ENCODE data around the gene MMP7. TPM values are rescaled to one million over a fixed set of nuclear protein-coding genes. Genes with fewer than 3 reads are reported as not detected.
A peak's percentile ranks its signal among the peaks of the same experiment; 100 is the strongest.

Gene MMP7
- total and polyA plus RNA-seq, 2 experiments from 2014 or later, result not detected

GRCh38 chr11:102551169-102551781, 20.7 kb upstream of the MMP7 start:
- Histone ChIP-seq H3K4me2 (no peak overlapping the region), H2AFZ (peak overlapping the region; percentile 74; the same call in 1 of the 2 replicates)

GRCh38 chr11:102546923-102547471, 16.4 kb upstream of the MMP7 start:
- no peaks in the 10 kb centered on the region for H3F3A ChIP-seq (replicated peaks; ENCODE audit: low read depth)
- no peaks in the 10 kb centered on the region for H3K27me3 ChIP-seq (ENCODE audit: insufficient read depth)
- Mint-ChIP-seq H3K4me1 (peaks cover 8% of the 10 kb centered on the region), H3K9me3 (no peaks in the 10 kb centered on the region), H3K36me3 (ENCODE audit: low read depth) (no peaks in the 10 kb centered on the region), H3K27ac (no peak overlapping the region), H3K27me3 (ENCODE audit: insufficient read depth, low read depth, poor library complexity) (no peaks in the 10 kb centered on the region), H3K4me3 (no peak overlapping the region)
- DNase-seq (ENCODE audit: low spot score) (no peak), ATAC-seq (no peak)
- H3K9me2 ChIP-seq (ENCODE audit: insufficient read depth), result no peaks in the 10 kb centered on the region
- H3K4me1 ChIP-seq (ENCODE audit: insufficient read depth), result peaks cover 5% of the 10 kb centered on the region; the same call in 1 of the 2 replicates
- H3K79me2 ChIP-seq (replicated peaks; ENCODE audit: insufficient read depth), result no peaks in the 10 kb centered on the region
- H3K27ac ChIP-seq (ENCODE audit: low read depth), result no peak overlapping the region
- H3K36me3 ChIP-seq (ENCODE audit: insufficient read depth), result no peaks in the 10 kb centered on the region
- no peak overlapping the region for H2AFZ ChIP-seq
- no peak overlapping the region for H3K4me2 ChIP-seq
- H4K20me1 ChIP-seq (replicated peaks; ENCODE audit: insufficient read depth), result no peaks in the 10 kb centered on the region
- no peak overlapping the region for H3K4me3 ChIP-seq
- no peak for TF ChIP-seq EZH2 (IDR thresholded peaks at IDR 0.05; ENCODE audit: low read depth, unreplicated experiment)
- no peak for TF ChIP-seq POLR2AphosphoS5 (IDR thresholded peaks at IDR 0.05; ENCODE audit: low read depth)
- TF ChIP-seq ZNF114 (CRISPR knock-in tag; IDR thresholded peaks at IDR 0.05), result no peak
- no peak for TF ChIP-seq CTCF (conservative IDR thresholded peaks at IDR 0.05; ENCODE audit: low read depth in 2 of 2)
- no peak for TF ChIP-seq CREB1 (CRISPR knock-in tag; IDR thresholded peaks at IDR 0.05; ENCODE audit: low read depth)
- TF ChIP-seq JUNB (IDR thresholded peaks at IDR 0.05; ENCODE audit: unreplicated experiment), result no peak
- no peak for TF ChIP-seq REST (IDR thresholded peaks at IDR 0.05; ENCODE audit: unreplicated experiment)
- no peak for TF ChIP-seq ZNF462 (CRISPR knock-in tag; IDR thresholded peaks at IDR 0.05)

More at GRCh38 chr11:102551169-102551781, 20.7 kb upstream of the MMP7 start:
- H3K36me3 Mint-ChIP-seq (ENCODE audit: low read depth), result no peaks in the 10 kb centered on the region
- H3K4me1 ChIP-seq (ENCODE audit: insufficient read depth), result peaks cover 15% of the 10 kb centered on the region; the same call in 1 of the 2 replicates
- no peak overlapping the region for H3K27ac ChIP-seq (ENCODE audit: low read depth)
- H3K4me1 Mint-ChIP-seq, result peaks cover 15% of the 10 kb centered on the region
- TF ChIP-seq STAT1 (IDR thresholded peaks at IDR 0.05; ENCODE audit: unreplicated experiment), result no peak
- no peak for TF ChIP-seq EZH2 (IDR thresholded peaks at IDR 0.05; ENCODE audit: low read depth, unreplicated experiment)
- no peaks in the 10 kb centered on the region for H3K9me3 Mint-ChIP-seq
- H3F3A ChIP-seq (replicated peaks; ENCODE audit: low read depth), result no peaks in the 10 kb centered on the region
- DNase-seq (ENCODE audit: low spot score) (no peak), ATAC-seq (no peak)
- no peak overlapping the region for H3K4me3 Mint-ChIP-seq
- H3K9me2 ChIP-seq (ENCODE audit: insufficient read depth), result no peaks in the 10 kb centered on the region
- H3K27ac Mint-ChIP-seq, result no peak overlapping the region
- no peaks in the 10 kb centered on the region for H4K20me1 ChIP-seq (replicated peaks; ENCODE audit: insufficient read depth)
- H3K36me3 ChIP-seq (ENCODE audit: insufficient read depth), result no peaks in the 10 kb centered on the region
- H3K79me2 ChIP-seq (replicated peaks; ENCODE audit: insufficient read depth), result no peaks in the 10 kb centered on the region
- H3K27me3 ChIP-seq (ENCODE audit: insufficient read depth), result no peaks in the 10 kb centered on the region
- no peaks in the 10 kb centered on the region for H3K27me3 Mint-ChIP-seq (ENCODE audit: insufficient read depth, low read depth, poor library complexity)
- no peak overlapping the region for H3K4me3 ChIP-seq

Data from GM23338 (cell line).